Measurements from ENCODE around the gene LSM3.

LSM3 gene

DNA sequence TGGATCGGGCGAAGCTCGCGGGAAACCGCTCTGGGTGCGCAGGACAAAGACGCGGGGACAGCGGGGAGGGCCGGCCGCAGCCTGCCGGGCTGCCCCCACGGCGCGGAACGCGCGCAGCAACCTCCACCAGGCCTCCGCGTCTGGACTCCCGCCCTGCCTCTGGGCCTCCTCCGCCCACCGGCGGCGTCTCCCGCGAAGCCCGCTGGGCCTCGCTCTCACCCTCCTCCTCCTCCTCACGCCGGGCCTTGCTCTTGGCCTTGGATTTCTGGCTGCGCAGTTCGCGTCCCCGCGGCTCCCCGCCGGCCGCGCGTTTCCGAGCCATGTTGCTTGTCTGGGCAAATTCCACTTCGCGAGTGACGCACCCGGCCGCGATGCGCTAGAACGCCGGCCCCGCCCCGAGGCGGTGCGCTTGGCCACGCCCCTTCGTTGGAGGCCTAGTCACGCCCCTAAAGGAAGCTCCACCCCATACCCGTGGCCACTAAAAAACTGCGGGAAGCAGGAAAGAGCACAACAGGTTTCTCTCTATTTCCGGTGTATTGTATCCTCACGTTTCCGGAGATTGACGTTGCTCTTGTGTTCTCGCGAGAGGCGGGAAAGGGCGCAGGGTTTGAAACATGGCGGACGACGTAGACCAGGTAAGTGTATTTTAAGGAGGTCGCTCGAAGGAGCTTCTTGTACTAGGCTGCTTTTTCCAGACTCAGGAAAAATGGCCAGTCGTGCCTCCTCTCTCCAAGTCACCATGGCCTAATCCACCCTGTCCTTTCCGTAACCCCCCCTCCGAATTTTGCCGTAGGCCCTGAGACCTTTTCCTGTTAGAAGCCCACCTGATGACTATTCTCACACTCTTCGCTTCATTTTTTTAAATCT is at the start of gene LSM3, which contains the start of gene XPC:
Gene LSM3, plus strand, starts transcription at position 571 of the 867 bp plus-strand sequence. Its CDS starts 44 bp downstream, at position 615.
Gene XPC, minus strand, starts transcription at position 355 of the 867 bp plus-strand sequence. Its CDS starts 33 bp downstream, at position 322.
- DNase-seq: peak; percentile 98

DNA sequence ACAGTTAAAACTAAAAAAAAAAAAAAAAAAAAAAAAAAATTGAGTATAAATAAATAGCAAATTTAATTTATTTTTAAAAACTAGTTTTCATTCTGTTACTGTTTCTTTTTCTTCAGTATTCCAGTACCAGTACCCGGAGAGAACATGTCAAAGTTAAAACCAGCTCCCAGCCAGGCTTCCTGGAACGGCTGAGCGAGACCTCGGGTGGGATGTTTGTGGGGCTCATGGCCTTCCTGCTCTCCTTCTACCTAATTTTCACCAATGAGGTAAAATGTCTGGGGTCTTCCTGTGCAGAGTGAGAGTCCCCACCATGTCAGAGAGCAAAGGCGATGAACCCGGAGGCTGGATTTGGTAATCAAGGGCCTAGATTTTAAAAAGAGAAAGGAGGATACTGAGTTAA is 49.3 kb upstream of the LSM3 start:
- no peak for DNase-seq

GRCh38 chr3:14130230-14130629 is 48.4 kb upstream of the LSM3 start:
- DNase-seq: no peak

DNA sequence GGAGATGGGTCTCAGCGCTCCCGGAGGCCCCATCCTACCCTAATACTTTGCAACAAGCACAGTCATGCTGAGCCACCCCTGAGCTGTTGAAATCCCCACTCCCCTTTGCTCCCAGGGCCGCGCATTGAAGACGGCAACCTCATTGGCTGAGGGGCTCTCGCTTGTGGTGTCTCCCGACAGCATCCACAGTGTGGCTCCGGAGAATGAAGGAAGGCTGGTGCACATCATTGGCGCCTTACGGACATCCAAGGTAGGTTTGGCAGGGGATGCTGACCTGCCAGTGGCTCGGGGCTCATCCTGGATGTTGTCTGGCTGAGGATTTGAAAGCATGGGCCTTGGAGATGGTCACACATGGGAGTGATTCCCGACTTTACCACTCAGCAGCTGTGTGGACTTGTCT is 47.9 kb upstream of the LSM3 start:
- DNase-seq: no peak

DNA sequence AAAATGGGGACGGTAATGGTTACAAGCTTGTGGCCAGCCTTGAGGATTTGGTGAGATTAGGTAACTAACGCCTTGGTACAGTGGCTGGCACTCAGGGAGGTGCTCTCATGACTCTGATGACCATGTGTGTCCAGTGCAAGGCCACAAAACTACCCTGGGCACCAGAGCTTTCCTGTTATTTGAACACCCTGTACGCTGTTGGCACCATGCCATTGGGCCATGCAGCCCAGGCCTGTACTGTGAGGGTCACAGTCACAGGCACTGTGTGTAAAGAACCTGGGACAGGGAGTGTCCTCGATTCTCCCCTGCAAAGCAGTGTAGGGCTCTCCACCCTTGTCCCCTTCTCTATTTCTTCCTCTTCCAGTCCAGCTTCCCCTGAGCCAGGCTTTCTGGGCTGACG is 47.5 kb upstream of the LSM3 start:
- no peak for DNase-seq

- DNase-seq: no peak
These were observed 46.5 kb upstream of the LSM3 start for GRCh38 chr3:14132120-14132519.

DNA sequence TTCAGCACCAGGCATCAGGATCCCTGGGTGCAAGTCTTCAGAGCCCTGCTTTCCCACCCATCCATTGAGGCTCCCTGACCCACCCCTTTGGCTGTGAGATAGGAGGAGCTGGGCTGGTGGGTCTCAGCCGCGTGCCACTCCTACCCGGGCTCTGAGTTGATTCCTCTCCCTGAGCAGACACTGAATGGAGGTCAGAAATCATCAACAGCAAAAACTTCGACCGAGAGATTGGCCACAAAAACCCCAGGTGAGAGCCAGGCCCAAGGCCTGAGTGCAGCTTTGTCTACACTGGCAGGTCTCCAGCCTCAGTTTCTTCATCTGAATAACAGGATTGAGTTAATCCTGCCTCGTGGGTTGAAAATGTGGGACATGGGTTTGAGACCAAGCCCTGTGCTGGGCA is 45.9 kb upstream of the LSM3 start:
- no peak for DNase-seq

GRCh38 chr3:14133188-14133800 is 45.3 kb upstream of the LSM3 start:
- no peak for DNase-seq

GRCh38 chr3:14133876-14134275 is 44.7 kb upstream of the LSM3 start:
- DNase-seq: no peak

DNA sequence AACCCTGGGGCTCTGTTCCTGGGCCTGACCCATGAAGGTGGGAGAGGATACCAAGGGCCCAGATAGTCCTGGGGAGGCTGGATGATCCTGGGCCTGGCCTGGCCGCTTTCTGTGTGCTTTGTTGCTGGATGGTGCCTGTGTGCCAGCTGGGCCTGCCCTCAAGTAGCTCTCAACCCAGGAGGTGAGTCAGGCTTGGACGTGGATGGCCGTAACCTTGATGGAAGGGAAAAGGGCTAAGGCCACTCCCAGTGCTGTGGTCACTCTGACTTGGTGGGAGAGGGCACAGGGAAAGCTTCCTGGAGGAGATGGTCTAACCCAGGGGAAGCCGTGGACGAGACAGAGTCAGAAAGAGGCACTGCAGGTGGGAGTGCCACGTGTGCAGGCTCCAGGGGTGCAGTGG is 44.3 kb upstream of the LSM3 start:
- DNase-seq: no peak

DNA sequence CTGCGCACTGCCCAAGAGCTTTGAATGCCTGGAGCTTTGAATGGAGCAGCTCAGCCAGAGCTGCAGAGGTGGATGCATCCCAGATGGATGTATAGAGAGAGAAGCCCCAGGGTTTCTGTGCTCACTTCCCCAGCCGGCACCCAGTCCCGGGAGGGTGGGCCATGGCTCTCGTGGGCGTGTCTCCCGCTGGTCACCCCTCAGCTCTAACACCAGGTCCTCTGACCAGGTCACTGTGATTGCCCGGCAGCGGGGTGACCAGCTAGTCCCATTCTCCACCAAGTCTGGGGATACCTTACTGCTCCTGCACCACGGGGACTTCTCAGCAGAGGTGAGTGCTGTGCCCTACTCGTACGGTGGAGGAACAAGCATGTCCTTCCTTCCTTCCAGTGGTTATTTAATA is 43.0 kb upstream of the LSM3 start:
- DNase-seq: no peak

DNA sequence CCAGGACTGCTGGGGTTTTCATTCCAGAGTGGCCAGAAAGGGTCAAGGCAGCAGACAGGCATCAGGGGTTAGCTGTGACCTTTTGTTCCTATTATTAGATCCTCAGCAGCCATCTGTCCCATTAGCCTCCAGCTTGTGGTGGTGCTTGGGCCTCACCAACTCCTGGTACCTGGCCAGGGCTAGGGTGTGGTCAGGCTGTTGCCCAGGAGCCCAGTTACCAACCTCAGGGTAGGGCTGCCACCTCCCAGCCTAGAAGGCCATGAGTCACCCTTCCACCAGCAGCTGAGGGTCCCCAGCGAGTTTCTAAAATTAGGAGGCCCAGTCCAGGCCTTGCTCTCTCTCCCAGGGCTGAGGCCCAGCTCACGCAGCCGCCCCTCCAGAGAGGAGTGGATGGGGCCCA is 41.6 kb upstream of the LSM3 start:
- DNase-seq: no peak

DNA sequence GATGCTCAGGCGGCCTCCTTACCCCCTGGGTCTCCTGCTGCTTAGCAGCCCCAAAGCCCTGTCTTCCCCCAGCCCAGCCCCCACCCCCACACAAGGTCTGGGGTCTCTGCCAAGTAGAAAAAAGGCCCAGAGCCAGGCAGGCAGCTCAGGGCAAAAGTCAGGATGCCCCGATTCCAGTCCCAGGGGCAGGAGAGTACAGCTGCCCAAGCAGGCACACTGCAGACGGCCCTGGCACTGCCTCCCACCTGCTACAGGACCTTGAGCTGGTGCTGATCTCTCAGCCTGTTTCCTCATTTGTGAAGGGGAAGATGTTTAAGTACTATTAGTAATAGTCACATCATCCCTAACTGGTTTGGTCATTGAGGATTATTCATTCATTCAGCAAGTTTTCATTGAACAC is 41.2 kb upstream of the LSM3 start:
- no peak for DNase-seq

DNA sequence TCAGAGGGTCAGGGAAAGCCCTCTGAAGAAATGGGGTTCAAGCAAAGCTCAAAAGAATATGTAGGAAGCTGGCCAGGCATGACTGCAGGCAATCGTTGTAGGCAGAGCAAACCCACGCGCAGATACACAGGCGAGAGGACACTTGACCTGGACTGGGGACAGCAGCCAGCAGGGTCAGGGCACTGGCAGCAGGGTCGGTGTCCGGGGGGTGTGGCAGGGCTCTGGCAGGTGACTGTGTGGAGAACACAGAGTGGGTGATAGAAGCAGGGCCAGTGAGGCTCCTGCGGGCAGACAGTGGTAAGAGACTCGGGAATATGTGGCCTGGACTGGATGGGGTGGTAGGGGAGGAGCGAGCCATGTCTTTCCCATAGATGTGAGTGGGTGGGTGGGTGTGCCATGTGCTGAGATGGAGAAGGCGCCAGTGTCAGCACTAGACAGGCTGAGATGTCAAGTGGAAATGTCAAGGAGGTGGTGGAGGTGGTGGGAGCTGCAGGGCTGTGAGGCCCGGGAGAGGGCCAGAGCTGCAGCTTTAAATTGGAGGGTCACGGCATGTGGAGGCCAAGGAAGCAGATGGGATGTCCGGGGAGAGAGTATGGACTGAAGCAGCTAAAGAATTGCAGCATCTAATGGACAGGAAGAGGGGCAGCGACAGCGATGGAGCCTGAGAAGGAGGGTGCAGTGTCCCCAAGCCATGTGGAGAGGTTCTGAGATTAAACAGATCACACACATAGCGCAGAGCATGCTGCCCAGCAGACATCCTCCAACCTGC is 40.3 kb upstream of the LSM3 start:
- DNase-seq: no peak

DNA sequence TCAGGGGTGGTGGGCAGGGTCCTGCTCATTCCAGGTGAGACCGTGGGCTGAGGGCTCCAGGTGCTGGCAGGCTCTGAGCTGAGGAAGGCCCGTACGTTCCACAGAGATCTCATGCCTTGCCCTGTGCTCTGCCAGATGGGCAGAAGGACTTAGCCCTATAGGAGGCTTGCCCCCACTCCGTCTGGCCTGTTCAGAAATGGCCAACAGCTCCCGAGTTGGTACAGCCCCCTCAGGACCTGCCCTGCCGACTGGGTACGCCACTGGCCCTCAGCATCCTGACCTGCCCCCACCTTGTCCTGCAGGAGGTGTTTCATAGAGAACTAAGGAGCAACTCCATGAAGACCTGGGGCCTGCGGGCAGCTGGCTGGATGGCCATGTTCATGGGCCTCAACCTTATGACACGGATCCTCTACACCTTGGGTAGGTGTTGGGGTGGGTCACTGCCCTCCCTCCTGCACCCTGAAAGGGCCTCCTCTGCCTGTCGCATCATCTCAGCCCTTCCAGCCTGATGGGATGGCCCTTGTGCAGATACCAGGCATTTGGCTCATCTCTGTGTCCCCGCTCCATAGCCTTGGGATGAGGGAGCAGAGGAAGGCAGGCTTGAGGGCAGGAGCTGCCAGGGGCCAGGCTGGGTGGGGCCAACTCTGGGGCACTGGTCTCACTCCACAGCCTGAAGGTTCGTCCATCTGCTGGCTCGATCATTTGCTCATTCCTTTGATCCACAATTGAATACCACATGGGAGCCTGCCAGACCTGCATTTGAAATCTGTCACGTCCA is 39.5 kb upstream of the LSM3 start:
- DNase-seq: no peak

DNA sequence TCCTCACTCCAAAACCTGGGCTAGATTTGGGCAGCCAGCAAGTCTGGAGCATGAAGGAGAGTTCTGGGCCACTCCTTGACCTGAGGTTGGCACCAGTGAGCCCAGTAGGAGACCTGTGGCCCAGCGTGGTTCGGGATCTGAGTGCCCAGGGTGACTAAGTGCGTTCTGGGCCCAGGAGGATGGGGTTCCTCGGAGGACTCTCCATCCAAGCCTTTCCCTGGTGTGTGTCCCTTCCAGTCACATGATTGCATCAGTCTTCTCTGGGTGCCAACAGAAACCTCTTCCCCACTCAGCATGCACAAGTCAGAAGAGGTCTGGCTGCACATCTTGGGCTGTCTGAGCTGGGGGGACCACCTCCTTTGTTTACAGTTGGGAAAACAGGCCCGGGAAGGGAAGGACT is 38.8 kb upstream of the LSM3 start:
- no peak for DNase-seq

GRCh38 chr3:14140668-14141067 is 37.9 kb upstream of the LSM3 start:
- no peak for DNase-seq

DNA sequence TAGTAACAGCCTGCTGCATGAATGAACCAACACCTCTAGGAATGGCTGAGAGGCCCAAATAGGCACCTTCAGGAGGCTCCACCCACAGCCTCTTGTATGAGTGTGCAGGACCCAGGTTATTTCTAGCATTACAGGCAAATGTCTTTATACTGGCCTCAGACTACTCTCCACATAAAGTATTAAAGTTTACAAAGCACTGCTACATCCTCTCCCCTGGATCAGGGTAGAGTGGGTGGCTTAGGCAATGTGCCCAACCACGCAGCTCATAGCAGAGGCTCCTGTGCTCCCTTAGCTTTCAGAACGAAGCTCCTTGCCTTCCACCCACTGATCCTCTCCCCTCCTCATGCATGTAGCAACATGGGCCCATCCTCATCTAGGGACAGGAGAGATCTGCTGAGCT is 37.5 kb upstream of the LSM3 start:
- no peak for DNase-seq

DNA sequence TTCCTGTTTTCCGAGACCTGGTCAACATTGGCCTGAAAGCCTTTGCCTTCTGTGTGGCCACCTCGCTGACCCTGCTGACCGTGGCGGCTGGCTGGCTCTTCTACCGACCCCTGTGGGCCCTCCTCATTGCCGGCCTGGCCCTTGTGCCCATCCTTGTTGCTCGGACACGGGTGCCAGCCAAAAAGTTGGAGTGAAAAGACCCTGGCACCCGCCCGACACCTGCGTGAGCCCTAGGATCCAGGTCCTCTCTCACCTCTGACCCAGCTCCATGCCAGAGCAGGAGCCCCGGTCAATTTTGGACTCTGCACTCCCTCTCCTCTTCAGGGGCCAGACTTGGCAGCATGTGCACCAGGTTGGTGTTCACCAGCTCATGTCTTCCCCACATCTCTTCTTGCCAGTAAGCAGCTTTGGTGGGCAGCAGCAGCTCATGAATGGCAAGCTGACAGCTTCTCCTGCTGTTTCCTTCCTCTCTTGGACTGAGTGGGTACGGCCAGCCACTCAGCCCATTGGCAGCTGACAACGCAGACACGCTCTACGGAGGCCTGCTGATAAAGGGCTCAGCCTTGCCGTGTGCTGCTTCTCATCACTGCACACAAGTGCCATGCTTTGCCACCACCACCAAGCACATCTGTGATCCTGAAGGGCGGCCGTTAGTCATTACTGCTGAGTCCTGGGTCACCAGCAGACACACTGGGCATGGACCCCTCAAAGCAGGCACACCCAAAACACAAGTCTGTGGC is 36.8 kb upstream of the LSM3 start:
- DNase-seq: no peak

DNA sequence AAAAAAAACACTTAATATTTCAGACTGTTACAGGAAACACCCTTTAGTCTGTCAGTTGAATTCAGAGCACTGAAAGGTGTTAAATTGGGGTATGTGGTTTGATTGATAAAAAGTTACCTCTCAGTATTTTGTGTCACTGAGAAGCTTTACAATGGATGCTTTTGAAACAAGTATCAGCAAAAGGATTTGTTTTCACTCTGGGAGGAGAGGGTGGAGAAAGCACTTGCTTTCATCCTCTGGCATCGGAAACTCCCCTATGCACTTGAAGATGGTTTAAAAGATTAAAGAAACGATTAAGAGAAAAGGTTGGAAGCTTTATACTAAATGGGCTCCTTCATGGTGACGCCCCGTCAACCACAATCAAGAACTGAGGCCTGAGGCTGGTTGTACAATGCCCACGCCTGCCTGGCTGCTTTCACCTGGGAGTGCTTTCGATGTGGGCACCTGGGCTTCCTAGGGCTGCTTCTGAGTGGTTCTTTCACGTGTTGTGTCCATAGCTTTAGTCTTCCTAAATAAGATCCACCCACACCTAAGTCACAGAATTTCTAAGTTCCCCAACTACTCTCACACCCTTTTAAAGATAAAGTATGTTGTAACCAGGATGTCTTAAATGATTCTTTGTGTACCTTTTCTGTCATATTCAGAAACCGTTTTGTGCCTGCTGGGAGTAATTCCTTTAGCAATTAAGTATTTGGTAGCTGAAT is 35.9 kb upstream of the LSM3 start:
- no peak for DNase-seq
